Measurements from ENCODE around the gene POLQ. TPM values are rescaled to one million over a fixed set of nuclear protein-coding genes. Genes with fewer than 3 reads are reported as not detected.

POLQ gene
- total RNA-seq, 1 donor from 2014 or later = 1.2 TPM

DNA sequence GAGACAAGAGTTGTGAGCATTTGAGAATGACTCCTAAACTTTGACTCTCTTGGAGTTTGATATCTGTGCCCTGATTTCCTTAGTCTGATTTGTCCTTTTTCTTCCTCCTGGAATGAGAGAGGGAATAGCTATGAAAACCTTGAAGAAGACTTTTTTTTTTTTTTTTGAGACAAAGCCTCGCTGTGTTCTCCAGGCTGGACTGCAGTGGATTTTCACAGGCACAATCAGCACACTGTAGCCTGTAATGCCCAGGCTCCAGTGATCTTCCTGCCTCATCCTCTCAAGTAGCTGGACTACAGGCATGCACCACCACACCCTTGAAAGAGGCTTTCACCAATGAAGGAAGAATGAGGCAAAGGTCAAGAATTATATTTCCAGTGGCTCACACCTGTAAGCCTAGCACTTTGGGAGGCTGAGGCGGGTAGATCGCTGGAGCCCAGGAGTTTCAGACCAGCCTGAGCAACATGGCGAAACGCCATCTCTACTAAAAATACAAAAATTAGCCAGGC is 11.7 kb upstream of the POLQ start:
- TF ChIP-seq CTCF (IDR thresholded peaks at IDR 0.05) = no peak
- no peak overlapping the region for H3K4me3 Mint-ChIP-seq (ENCODE audit: unreplicated experiment)
- no peak overlapping the region for H3K27ac Mint-ChIP-seq (ENCODE audit: unreplicated experiment)
- no peaks in the 10 kb centered on the region for H3K36me3 Mint-ChIP-seq (ENCODE audit: unreplicated experiment)
- H3K9me3 Mint-ChIP-seq (ENCODE audit: unreplicated experiment) = no peaks in the 10 kb centered on the region
- peaks cover 3% of the 10 kb centered on the region for H3K27me3 Mint-ChIP-seq (ENCODE audit: unreplicated experiment)
- H3K4me1 Mint-ChIP-seq (ENCODE audit: unreplicated experiment) = no peaks in the 10 kb centered on the region
- DNase-seq (ENCODE audit: extremely low spot score, unreplicated experiment) = no peak

DNA sequence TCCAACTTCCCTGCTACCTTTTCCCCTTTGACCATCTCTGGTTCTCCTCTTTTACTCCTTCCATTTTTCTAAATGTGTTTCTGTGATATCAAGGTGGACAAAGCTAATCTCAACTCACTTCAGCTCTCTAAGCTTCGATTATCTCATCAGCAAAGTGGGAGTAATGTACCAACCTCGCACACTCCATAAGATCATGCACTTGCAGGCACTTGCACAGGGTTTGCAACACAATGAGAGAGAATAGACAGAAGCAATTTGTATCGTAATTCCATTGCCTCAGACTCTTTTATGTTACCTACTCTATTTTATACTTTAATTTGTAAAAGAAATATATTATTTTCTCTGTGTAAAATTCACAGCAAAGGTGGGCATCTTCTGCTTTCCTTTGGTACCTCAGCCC is 7.0 kb upstream of the POLQ start:
- no peak for TF ChIP-seq CTCF (IDR thresholded peaks at IDR 0.05)
- no peak overlapping the region for H3K4me3 Mint-ChIP-seq (ENCODE audit: unreplicated experiment)
- no peaks in the 10 kb centered on the region for H3K4me1 Mint-ChIP-seq (ENCODE audit: unreplicated experiment)
- H3K27ac Mint-ChIP-seq (ENCODE audit: unreplicated experiment) = no peak overlapping the region
- peaks cover 6% of the 10 kb centered on the region for H3K27me3 Mint-ChIP-seq (ENCODE audit: unreplicated experiment)
- DNase-seq (ENCODE audit: extremely low spot score, unreplicated experiment) = no peak
- no peaks in the 10 kb centered on the region for H3K36me3 Mint-ChIP-seq (ENCODE audit: unreplicated experiment)
- H3K9me3 Mint-ChIP-seq (ENCODE audit: unreplicated experiment) = no peaks in the 10 kb centered on the region

DNA sequence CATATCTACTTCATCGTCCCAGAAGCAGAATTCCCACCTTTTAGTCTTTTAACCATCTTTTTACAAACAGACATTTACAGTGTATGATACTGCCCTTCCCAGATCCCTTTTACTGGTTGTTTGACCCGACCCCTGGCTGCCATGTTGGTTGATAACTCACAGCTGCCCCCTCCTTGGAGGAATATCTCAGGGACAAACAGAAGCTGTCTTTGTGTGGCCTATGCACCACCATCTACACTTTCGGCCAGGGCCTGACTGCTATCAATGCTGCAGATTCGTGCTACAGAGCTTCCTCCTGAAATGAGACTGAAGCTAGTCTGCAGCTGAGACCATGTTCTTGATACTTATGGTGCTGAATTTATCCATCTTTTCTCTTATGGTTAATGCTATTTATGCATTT is 6.6 kb upstream of the POLQ start:
- Mint-ChIP-seq H3K27ac (ENCODE audit: unreplicated experiment) (no peak overlapping the region), H3K4me3 (ENCODE audit: unreplicated experiment) (no peak overlapping the region), H3K36me3 (ENCODE audit: unreplicated experiment) (no peaks in the 10 kb centered on the region), H3K4me1 (ENCODE audit: unreplicated experiment) (no peaks in the 10 kb centered on the region), H3K27me3 (ENCODE audit: unreplicated experiment) (peaks cover 6% of the 10 kb centered on the region), H3K9me3 (ENCODE audit: unreplicated experiment) (no peaks in the 10 kb centered on the region)
- no peak for TF ChIP-seq CTCF (IDR thresholded peaks at IDR 0.05)
- DNase-seq (ENCODE audit: extremely low spot score, unreplicated experiment) = no peak

- TF ChIP-seq CTCF (IDR thresholded peaks at IDR 0.05) = no peak
- Mint-ChIP-seq H3K4me3 (ENCODE audit: unreplicated experiment) (peak overlapping the region; percentile 89), H3K27me3 (ENCODE audit: unreplicated experiment) (no peaks in the 10 kb centered on the region), H3K4me1 (ENCODE audit: unreplicated experiment) (peaks cover 6% of the 10 kb centered on the region), H3K27ac (ENCODE audit: unreplicated experiment) (peak overlapping the region; percentile 57), H3K9me3 (ENCODE audit: unreplicated experiment) (no peaks in the 10 kb centered on the region), H3K36me3 (ENCODE audit: unreplicated experiment) (no peaks in the 10 kb centered on the region)
- DNase-seq (ENCODE audit: extremely low spot score, unreplicated experiment) = no peak
Observed at GRCh38 chr3:121545049-121545573, 677 bp downstream of the POLQ start.

GRCh38 chr3:121542924-121543323 is 2.9 kb downstream of the POLQ start:
- no peak overlapping the region for H3K27ac Mint-ChIP-seq (ENCODE audit: unreplicated experiment)
- DNase-seq (ENCODE audit: extremely low spot score, unreplicated experiment) = no peak
- H3K36me3 Mint-ChIP-seq (ENCODE audit: unreplicated experiment) = no peaks in the 10 kb centered on the region
- H3K27me3 Mint-ChIP-seq (ENCODE audit: unreplicated experiment) = no peaks in the 10 kb centered on the region
- no peaks in the 10 kb centered on the region for H3K9me3 Mint-ChIP-seq (ENCODE audit: unreplicated experiment)
- no peak overlapping the region for H3K4me3 Mint-ChIP-seq (ENCODE audit: unreplicated experiment)
- TF ChIP-seq CTCF (IDR thresholded peaks at IDR 0.05) = no peak
- H3K4me1 Mint-ChIP-seq (ENCODE audit: unreplicated experiment) = peaks cover 6% of the 10 kb centered on the region
